Middle frontal gyrus (tissue), 1 donor: Measurements from ENCODE around the gene PLXNB1.

Source experiments
- DNase-seq: peaks from one replicate; pipeline ENCODE4 v3.0.0-alpha.2; 2015; ENCODE audit warnings: low spot score; ENCODE audit errors: extremely low spot score

PLXNB1 gene

DNA sequence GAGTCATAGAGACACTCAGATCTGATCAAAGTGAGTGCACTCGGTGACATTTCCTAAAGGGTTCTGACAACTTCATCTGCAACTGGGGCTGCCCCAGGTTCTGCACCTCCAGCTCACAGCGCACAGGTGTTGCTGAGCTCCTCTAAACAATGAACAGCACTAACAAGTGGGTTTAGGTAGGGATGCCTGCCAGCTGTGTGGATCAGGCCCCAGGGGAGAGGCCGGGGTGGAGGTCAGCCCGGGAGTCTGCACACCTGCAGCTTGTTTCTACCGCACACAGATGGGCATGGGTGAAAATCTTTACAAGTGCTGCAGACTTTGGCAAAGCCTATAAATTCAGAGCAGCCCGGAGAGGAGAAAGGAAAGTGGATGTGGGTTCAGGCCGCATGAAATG, 57.5 kb downstream of the PLXNB1 start:
- no peak for DNase-seq

DNA sequence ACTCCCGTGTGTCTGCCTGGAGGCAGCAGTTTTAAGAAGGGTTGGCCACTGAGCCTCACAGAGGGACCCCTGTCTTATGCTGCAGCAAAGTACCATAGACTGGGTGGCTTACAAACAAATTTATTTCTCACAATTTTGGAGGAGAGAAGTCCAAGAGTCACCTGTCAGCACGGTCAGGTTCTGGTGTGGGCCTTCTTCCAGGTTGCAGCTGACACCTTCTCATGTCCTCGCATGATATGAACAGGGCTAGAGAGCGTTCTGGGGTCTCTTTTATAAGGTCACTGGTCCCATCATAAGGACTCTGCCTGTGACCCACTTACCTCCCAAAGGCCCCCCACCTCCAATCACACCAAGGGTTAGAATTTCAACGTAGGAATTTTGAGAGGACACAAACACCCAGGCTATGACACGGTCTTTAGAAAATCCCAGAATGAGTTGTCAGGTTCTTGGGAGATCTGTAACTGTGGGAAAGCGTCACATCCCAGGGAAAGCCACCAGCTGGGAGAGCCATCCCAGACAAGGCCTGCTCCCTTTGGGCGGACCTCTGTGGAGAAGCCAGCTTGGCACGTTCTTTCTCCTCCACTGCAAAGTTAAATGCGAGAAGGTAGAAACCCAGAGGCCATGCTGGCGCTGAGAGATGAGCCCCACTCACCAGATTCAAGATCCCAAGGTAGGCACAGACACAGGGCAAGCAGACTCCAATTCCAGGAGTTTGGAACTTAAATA, 58.1 kb downstream of the PLXNB1 start, which contains the start of gene FBXW12:
Gene FBXW12, plus strand, starts transcription at position 569 of the 726 bp plus-strand sequence. CDS start 549 bp downstream, outside the sequence.
- no peak for DNase-seq

DNA sequence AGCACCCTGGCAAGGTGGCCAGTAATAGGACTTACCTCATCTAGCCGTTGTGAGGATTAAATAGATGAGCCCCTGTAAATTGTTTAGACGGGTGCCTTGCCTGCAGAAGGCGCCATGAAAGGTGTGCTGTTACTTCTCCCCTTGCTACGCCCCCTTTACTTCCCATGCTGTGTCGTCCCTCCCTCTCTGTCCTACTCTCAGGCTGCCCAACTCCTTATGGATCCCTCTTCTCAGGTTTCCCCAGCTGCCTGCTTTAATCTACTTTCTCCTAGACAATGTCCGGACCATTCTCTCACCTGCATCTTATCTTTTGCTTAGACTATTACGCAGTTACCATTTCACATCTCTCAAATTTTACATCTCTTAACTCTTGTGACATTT, 59.6 kb downstream of the PLXNB1 start:
- DNase-seq, result no peak

DNA sequence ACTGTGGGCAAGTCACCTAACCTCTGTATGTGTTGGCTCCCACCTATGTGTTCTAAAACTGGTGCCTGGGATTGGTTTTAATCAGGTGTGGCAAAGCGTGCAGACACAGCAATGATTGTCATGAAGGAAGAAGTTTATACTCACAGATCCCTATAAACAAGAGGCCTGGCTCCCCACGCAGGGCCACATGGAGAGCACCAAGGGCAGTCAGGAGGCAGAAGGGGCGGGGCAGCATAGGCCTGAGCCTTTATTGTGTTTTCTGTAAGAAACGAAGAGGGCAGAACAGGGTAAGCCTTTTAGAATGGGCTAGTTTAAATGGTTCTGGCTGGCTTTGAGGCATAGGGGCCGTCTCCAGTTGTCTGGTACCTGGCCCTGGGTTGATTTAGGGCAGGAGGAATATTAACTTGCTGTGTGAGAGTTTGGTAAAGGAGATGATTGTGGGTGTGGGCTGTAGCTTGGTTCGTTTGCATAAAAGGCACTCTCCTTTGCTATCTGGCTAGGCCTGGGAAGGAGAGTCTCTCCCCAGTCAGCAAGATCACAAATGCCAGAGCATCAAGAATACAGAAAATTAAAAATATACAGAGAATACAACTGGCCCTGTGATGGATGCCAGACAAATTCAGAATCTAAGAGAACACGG, 60.1 kb downstream of the PLXNB1 start:
- no peak for DNase-seq

GRCh38 chr3:48367201-48367600, 62.7 kb downstream of the PLXNB1 start:
- DNase-seq, result no peak

- no peak for DNase-seq
Measured at GRCh38 chr3:48364840-48365239, 65.0 kb downstream of the PLXNB1 start.

DNA sequence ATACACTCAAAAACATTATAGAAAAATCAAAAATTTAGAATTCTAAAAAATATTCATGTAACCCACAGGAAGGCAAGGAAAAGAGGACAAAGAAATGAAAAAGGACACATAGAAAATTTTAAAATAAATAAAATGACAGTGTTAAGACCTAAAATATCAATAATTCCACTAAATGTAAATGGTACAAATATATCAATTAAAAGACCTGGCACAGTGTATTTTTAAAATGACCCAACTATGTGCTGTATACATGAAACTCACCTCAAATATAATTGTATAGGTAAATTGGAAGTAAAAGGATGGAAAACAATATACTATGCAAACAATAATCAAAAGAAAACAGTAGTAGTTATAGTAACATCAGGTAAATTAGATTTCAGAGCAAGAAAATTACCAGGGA, 68.0 kb downstream of the PLXNB1 start:
- no peak for DNase-seq

- DNase-seq, result no peak
Measured at GRCh38 chr3:48356419-48356818, 73.5 kb downstream of the PLXNB1 start.

DNA sequence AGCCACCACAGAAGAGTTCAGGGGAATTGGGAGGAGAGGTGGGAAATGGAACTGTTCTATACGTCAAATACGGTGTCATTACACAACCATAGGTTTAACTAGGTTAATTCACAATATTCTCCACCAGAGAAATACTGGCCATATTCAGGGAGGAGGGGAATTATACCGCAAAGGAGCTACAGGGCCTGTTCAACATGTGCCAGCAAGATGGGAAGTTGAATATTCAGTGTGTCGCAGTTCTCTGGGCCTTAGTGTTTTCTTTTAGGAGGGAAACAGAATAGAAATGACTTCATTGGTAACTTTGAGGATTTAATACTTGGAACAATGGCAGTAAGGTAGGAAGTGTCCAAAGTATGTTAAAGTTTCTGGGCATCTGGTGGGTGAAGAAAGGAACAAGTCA, 75.9 kb downstream of the PLXNB1 start:
- DNase-seq, result no peak
